NB4 (cell line): ENCODE measurements around the gene LSM6.

ENCODE experiments used
- MAX ChIP-seq: IDR thresholded peaks from 2 replicates; pipeline ENCODE4 v1.6.1; 2011; ENCODE audit warnings: low read depth, low read length
- POLR2A ChIP-seq: IDR thresholded peaks from 2 replicates; pipeline ENCODE4 v1.6.1; 2011; ENCODE audit warnings: mild to moderate bottlenecking; ENCODE audit not compliant: insufficient read length; ENCODE audit errors: extremely low read depth
- TF ChIP-seq, protein P1 (sequence below): IDR thresholded peaks from one replicate; pipeline ENCODE4 v1.5.1; 2012; ENCODE audit warnings: low read depth, low read length

- TF ChIP-seq, protein P1, sequence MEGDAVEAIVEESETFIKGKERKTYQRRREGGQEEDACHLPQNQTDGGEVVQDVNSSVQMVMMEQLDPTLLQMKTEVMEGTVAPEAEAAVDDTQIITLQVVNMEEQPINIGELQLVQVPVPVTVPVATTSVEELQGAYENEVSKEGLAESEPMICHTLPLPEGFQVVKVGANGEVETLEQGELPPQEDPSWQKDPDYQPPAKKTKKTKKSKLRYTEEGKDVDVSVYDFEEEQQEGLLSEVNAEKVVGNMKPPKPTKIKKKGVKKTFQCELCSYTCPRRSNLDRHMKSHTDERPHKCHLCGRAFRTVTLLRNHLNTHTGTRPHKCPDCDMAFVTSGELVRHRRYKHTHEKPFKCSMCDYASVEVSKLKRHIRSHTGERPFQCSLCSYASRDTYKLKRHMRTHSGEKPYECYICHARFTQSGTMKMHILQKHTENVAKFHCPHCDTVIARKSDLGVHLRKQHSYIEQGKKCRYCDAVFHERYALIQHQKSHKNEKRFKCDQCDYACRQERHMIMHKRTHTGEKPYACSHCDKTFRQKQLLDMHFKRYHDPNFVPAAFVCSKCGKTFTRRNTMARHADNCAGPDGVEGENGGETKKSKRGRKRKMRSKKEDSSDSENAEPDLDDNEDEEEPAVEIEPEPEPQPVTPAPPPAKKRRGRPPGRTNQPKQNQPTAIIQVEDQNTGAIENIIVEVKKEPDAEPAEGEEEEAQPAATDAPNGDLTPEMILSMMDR: no peak
- TF ChIP-seq POLR2A (no peak), MAX (no peak)
Measured at GRCh38 chr4:146229406-146229805, 53.9 kb downstream of the LSM6 start.
